ENCODE results near the gene R3HDM2.

DNA sequence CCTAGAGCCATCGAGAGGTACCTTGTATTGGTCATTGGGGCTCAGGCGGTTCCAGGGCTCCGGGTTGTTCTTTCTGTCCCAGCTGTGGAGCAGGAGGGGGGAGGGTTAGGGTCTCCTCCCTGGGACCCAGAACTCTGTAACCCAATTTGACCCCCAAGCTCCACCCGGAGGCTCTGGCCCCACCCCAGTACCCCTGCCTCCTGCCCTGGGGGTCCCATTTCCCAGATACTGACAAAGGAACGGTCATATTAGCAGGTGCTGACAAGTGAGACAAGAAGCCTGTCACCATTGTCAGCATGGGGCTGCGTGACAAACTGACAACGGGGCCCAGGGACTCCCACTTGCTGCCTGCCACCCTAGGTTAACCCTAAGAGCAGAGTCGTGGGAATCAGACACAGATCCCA is 195.1 kb downstream of the R3HDM2 start:
- TF ChIP-seq, protein P1, sequence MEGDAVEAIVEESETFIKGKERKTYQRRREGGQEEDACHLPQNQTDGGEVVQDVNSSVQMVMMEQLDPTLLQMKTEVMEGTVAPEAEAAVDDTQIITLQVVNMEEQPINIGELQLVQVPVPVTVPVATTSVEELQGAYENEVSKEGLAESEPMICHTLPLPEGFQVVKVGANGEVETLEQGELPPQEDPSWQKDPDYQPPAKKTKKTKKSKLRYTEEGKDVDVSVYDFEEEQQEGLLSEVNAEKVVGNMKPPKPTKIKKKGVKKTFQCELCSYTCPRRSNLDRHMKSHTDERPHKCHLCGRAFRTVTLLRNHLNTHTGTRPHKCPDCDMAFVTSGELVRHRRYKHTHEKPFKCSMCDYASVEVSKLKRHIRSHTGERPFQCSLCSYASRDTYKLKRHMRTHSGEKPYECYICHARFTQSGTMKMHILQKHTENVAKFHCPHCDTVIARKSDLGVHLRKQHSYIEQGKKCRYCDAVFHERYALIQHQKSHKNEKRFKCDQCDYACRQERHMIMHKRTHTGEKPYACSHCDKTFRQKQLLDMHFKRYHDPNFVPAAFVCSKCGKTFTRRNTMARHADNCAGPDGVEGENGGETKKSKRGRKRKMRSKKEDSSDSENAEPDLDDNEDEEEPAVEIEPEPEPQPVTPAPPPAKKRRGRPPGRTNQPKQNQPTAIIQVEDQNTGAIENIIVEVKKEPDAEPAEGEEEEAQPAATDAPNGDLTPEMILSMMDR (IDR thresholded peaks at IDR 0.05): no peak
- TF ChIP-seq POLR2A (IDR thresholded peaks at IDR 0.05): no peak

Measured in adrenal gland (tissue), 5 donors.